Stimulated activated CD4-positive, alpha-beta T cell treated with anti-CD3 and anti-CD28 coated beads, Interleukin-12 subunit alpha, Interleukin-12 subunit beta, amount 100 ng/mL, for 24 hours (primary cell): ENCODE results near the gene CUL4A.

Source experiments
- DNase-seq, 2 experiments: peaks; one replicate each; pipeline ENCODE4 v3.0.0-alpha.2; 2020; ENCODE audit warnings: low read depth in 2 of 2

CUL4A gene

GRCh38 chr13:113207890-113208420 lies 1.5 kb upstream of the CUL4A start:
- DNase-seq, result no peak

GRCh38 chr13:113208421-113209335 lies 735 bp upstream of the CUL4A start, which contains the start of gene PCID2:
Gene PCID2 (minus strand): TSS chr13:113208669. CDS start chr13:113208634, 35 bp downstream.
- DNase-seq, result peak; percentile 83 to 87

GRCh38 chr13:113209759-113210421 lies 477 bp downstream of the CUL4A start:
- DNase-seq, result peak; percentile 43 to 44

- no peak for DNase-seq
These were observed 1.4 kb downstream of the CUL4A start for GRCh38 chr13:113210833-113211232.

GRCh38 chr13:113211774-113212173 lies 2.4 kb downstream of the CUL4A start:
- DNase-seq, result no peak

GRCh38 chr13:113216254-113217048 lies 7.0 kb downstream of the CUL4A start:
- no peak for DNase-seq

GRCh38 chr13:113218586-113218985 lies 9.2 kb downstream of the CUL4A start:
- no peak for DNase-seq

GRCh38 chr13:113219256-113219940 lies 10.0 kb downstream of the CUL4A start:
- no peak for DNase-seq

- no peak for DNase-seq
These were observed 10.8 kb downstream of the CUL4A start for GRCh38 chr13:113220141-113220598.

GRCh38 chr13:113220877-113221276 lies 11.5 kb downstream of the CUL4A start:
- DNase-seq, result no peak

- DNase-seq, result no peak
These were observed 13.7 kb downstream of the CUL4A start for GRCh38 chr13:113223070-113223469.

- DNase-seq, result no peak
These were observed 15.1 kb downstream of the CUL4A start for GRCh38 chr13:113224486-113224885.

GRCh38 chr13:113225515-113225914 lies 16.1 kb downstream of the CUL4A start:
- DNase-seq, result no peak

GRCh38 chr13:113226873-113227450 lies 17.5 kb downstream of the CUL4A start:
- no peak for DNase-seq

GRCh38 chr13:113229161-113229560 lies 19.7 kb downstream of the CUL4A start:
- no peak for DNase-seq

GRCh38 chr13:113229791-113230190 lies 20.4 kb downstream of the CUL4A start:
- no peak for DNase-seq

- DNase-seq, result no peak
These were observed 22.1 kb downstream of the CUL4A start for GRCh38 chr13:113231306-113232207.

- DNase-seq, result no peak
These were observed 23.0 kb downstream of the CUL4A start for GRCh38 chr13:113232208-113233003.

- DNase-seq, result no peak
These were observed 23.7 kb downstream of the CUL4A start for GRCh38 chr13:113233101-113233500.
